Stimulated activated CD4-positive, alpha-beta T cell treated with anti-CD3 and anti-CD28 coated beads, Interleukin-4, amount 100 ng/mL, for 4 hours (primary cell): ENCODE results near the gene DPEP1.
"Not testable (repeated sequence)": the region's sequence is repeated elsewhere in the genome, so short reads cannot be mapped to it uniquely, and the experiment has no call there.

Experiments
- DNase-seq, 2 experiments: peaks; one replicate each; pipeline ENCODE4 v3.0.0-alpha.2; 2020

Gene DPEP1

GRCh38 chr16:89613231-89613953 is at the start of gene DPEP1:
TSS of gene DPEP1 (plus strand) at chr16:89613642. CDS start at chr16:89630411, 16,769 bp downstream.
- no peak for DNase-seq

- peak in 1 of 2 experiments; percentile 36 for DNase-seq
These were observed 48.8 kb upstream of the DPEP1 start for GRCh38 chr16:89564476-89565255.

- DNase-seq: no peak
These were observed 48.3 kb upstream of the DPEP1 start for GRCh38 chr16:89565256-89565505.

- DNase-seq: peak; percentile 27 to 63
These were observed 47.7 kb upstream of the DPEP1 start for GRCh38 chr16:89565506-89566372.

- DNase-seq: no peak
These were observed 45.5 kb upstream of the DPEP1 start for GRCh38 chr16:89567656-89568594.

GRCh38 chr16:89569506-89570341 is 43.7 kb upstream of the DPEP1 start:
- DNase-seq: no peak

- DNase-seq: no peak
These were observed 43.0 kb upstream of the DPEP1 start for GRCh38 chr16:89570342-89570923.

- DNase-seq: not testable (repeated sequence)
These were observed 42.4 kb upstream of the DPEP1 start for GRCh38 chr16:89570983-89571598.

GRCh38 chr16:89571636-89572035 is 41.8 kb upstream of the DPEP1 start:
- no peak for DNase-seq

GRCh38 chr16:89572073-89572484 is 41.4 kb upstream of the DPEP1 start:
- no peak for DNase-seq

GRCh38 chr16:89572485-89573205 is 40.8 kb upstream of the DPEP1 start:
- no peak for DNase-seq

GRCh38 chr16:89573826-89574680 is 39.4 kb upstream of the DPEP1 start:
- DNase-seq: no peak

- DNase-seq: peak in 1 of 2 experiments; percentile 60
These were observed 38.7 kb upstream of the DPEP1 start for GRCh38 chr16:89574681-89575246.

GRCh38 chr16:89575247-89576152 is 37.9 kb upstream of the DPEP1 start, which contains the start of gene CPNE7:
TSS of gene CPNE7 (plus strand) at chr16:89575758. CDS start at chr16:89575898, 140 bp downstream.
- peak in 1 of 2 experiments; percentile 31 for DNase-seq

- no peak for DNase-seq
These were observed 37.0 kb upstream of the DPEP1 start for GRCh38 chr16:89576153-89577054.
